ENCODE results near the gene SBNO1.
"Not testable (repeated sequence)": the region's sequence is repeated elsewhere in the genome, so short reads cannot be mapped to it uniquely, and the experiment has no call there.

The SBNO1 gene

DNA sequence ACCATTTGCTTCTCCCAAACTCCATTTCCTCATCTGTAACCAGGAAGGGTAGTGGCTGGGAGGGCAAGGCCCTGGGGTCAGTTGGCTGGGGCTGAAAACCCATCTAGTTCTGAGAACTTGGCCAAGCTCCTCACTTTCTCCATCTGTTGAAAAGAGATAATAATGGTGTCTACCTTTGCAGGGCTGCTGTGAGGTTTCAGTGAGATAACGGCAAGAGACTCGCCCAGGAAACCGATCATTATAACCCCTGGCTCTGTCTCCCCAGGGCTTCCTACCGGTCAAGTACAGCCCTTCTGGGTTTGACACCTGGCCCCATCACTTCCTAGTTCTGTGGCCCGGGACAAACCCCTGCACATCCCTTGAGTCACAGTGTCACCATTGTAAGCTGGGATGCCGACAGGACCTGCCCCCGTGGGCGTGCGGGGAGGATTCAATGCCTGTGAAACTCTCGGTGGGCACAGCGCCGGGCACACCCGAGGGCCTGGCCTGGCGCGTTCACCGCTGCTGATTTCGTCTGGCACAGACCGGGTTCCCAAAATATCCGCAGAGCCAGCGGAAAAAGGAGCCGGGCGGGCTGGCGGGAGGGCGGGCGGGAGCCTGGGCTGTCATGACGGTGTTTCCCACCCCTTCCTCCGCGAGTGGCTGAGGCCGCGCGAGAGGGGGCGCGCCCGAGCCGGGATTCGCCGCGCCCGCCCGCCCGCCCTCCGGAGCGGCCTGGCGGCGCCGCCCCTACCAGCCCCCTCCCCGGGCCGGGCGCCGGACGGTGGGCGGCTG, 23.7 kb upstream of the SBNO1 start:
- TF ChIP-seq, protein P1, sequence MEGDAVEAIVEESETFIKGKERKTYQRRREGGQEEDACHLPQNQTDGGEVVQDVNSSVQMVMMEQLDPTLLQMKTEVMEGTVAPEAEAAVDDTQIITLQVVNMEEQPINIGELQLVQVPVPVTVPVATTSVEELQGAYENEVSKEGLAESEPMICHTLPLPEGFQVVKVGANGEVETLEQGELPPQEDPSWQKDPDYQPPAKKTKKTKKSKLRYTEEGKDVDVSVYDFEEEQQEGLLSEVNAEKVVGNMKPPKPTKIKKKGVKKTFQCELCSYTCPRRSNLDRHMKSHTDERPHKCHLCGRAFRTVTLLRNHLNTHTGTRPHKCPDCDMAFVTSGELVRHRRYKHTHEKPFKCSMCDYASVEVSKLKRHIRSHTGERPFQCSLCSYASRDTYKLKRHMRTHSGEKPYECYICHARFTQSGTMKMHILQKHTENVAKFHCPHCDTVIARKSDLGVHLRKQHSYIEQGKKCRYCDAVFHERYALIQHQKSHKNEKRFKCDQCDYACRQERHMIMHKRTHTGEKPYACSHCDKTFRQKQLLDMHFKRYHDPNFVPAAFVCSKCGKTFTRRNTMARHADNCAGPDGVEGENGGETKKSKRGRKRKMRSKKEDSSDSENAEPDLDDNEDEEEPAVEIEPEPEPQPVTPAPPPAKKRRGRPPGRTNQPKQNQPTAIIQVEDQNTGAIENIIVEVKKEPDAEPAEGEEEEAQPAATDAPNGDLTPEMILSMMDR (IDR thresholded peaks at IDR 0.05; ENCODE audit: low read depth, low read length) = no peak
- peak; percentile 55 to 75 for DNase-seq (ENCODE audit: low read depth in 2 of 2)

DNA sequence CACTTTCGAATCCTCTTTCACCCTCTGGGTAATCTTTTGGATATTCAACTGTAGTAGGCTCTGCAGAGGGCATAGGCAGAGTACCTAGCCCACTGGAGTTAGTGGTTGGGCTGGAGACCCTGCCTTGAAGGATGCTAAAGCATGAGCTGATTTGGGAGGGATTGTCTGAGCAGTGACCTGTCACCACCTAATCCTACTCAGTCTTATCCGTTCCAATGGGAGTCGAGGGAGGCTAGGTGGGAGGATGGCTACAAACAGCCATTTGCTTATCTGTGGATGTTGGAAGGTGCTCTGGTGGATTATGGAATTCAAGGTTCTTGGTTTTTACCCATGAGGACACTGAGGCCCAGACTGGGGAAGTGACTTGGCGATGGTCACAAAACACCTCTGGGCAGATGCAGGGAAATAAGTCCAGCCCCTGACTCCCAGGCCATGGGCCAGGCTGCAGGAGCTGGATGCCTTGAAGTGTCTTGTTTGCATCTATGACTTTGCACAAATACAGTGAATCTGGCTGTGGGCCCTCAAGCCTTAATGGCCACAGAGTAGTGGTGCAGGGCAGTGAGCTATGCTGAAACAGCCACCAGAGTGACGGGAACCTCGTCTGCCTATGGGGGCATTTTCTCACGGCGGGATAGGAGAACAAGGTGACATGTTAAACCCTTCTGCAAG, 23.0 kb upstream of the SBNO1 start:
- peak overlapping the region; percentile 52 to 64 for H3K4me3 ChIP-seq (replicated peaks in 1 of 2; ENCODE audit: low read depth in 2 of 2, low read length in 2 of 2)
- no peak for DNase-seq (ENCODE audit: low read depth in 2 of 2)
- TF ChIP-seq, protein P1 (IDR thresholded peaks at IDR 0.05; ENCODE audit: low read depth, low read length) = no peak

More for the DNA sequence above, 23.7 kb upstream of the SBNO1 start:
- peak overlapping the region; percentile 52 to 64 for H3K4me3 ChIP-seq (replicated peaks in 1 of 2; ENCODE audit: low read depth in 2 of 2, low read length in 2 of 2)

DNA sequence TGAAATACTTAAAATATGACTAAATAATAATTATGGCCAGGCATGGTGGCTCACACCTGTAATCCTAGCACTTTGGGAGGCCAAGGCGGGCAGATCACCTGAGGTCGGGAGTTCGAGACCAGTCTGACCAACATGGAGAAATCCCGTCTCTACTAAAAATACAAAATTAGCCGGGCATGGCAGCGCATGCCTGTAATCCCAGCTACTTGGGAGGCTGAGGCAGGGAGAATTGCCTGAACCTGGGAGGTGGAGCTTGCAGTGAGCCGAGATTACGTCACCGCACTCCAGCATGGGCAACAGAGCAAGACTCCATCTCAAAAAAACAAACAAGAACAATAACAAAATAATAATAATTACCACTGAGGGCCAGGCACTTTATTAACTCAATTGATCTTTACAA, 20.9 kb upstream of the SBNO1 start:
- DNase-seq (ENCODE audit: low read depth in 2 of 2); H3K4me3 ChIP-seq (replicated peaks in 1 of 2; ENCODE audit: low read depth in 2 of 2, low read length in 2 of 2): not testable (repeated sequence)

DNA sequence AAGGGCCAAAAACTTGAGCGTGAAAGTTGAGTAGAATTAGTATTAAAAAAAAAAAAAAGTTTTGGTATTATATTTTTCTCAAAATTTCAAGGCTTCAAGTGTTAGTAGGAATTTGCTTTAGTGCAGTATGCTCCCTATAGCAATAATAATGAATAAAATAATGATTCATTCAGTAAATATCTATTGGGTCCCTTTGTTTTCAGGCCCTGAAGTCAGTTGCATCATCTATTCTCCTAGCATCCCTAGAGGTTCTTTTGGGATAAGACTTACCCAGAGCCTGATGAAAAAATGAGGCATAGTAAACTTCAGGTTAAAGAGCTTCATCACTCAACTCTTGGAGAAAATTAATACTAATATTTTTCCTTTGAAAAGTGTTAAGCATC, 20.3 kb upstream of the SBNO1 start:
- peak; percentile 65 to 87 for DNase-seq (ENCODE audit: low read depth in 2 of 2)
- peak overlapping the region; percentile 76 to 86 for H3K4me3 ChIP-seq (replicated peaks in 1 of 2; ENCODE audit: low read depth in 2 of 2, low read length in 2 of 2)
- TF ChIP-seq, protein P1 (IDR thresholded peaks at IDR 0.05; ENCODE audit: low read depth, low read length) = no peak

DNA sequence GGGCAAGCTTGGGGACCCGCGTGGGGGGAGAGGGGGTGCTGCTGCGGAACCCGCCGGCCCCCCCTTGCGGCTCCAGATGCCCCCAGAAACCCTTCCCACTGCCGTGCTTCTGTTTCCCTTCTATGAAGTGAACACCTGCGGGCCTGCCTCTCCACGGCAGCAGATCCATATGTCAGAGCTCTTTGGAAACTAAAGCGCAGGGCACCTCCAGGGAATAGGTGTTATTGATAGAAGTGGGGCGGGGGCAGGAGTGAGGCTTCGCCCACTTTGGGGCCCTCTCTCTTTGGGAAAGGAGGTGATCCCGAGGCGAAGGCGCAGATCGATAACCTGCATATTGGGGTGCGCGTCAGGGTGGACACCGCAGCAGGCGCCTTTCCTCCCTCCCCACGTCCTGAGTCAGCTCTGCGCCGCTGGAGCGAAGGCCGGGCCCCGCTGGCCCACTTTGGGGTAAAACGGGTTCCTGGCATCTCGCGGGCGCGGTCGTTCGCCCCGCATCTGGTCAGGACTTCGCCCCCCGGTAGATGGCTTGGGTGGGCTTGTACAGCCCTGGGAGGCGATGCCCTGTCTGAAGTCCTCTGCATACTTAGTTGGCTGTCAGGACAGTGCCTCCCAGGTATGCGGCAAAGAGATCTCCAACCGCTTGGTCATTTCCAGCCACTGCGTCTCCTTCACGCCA, 19.8 kb upstream of the SBNO1 start:
- peak in 1 of 2 donors; percentile 6 for DNase-seq (ENCODE audit: low read depth in 2 of 2)
- TF ChIP-seq, protein P1 (IDR thresholded peaks at IDR 0.05; ENCODE audit: low read depth, low read length) = no peak
- H3K4me3 ChIP-seq (replicated peaks in 1 of 2; ENCODE audit: low read depth in 2 of 2, low read length in 2 of 2) = peak overlapping the region; percentile 76 to 86

DNA sequence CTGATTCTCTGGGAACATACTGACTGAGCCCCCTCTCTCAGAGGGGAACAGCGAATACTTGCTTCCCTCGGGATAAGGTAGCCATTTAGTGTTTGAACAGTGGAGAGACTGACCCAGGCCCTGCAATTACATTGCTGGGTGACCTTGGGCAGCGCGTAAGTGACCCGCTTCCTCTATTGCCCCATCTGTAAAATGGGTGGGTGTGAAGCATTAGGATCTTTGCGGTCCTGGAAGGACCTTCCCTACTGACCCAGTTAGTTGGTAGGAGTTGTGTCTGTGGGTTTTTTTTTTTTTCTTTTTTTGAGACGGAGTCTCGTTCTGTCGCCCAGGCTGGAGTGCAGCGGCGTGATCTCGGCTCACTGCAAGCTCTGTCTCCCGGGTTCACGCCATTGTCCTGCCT, 18.0 kb upstream of the SBNO1 start:
- DNase-seq (ENCODE audit: low read depth in 2 of 2) = no peak
- H3K4me3 ChIP-seq (replicated peaks in 1 of 2; ENCODE audit: low read depth in 2 of 2, low read length in 2 of 2) = no peak overlapping the region
- TF ChIP-seq, protein P1 (IDR thresholded peaks at IDR 0.05; ENCODE audit: low read depth, low read length) = no peak

DNA sequence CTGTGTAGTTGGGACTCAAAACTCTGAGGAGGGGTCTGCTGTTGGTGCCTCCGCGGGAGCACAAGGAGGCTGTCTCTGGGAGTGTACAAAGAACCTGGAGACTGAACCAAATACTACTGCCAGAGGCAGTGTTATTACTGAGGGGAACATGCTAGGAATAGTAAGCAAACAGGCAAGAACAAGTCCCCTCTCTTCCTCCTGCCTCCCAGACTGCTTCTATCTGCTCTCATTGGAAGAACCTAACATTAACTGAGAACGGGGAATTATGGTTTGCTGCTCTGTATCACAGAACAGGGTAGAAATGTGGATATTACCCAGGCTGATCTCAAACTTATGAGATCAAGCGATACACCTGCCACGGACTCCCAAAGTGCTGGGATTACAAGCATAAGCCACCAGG, 14.7 kb upstream of the SBNO1 start:
- TF ChIP-seq, protein P1 (IDR thresholded peaks at IDR 0.05; ENCODE audit: low read depth, low read length) = no peak
- no peak for DNase-seq (ENCODE audit: low read depth in 2 of 2)
- no peak overlapping the region for H3K4me3 ChIP-seq (replicated peaks in 1 of 2; ENCODE audit: low read depth in 2 of 2, low read length in 2 of 2)

DNA sequence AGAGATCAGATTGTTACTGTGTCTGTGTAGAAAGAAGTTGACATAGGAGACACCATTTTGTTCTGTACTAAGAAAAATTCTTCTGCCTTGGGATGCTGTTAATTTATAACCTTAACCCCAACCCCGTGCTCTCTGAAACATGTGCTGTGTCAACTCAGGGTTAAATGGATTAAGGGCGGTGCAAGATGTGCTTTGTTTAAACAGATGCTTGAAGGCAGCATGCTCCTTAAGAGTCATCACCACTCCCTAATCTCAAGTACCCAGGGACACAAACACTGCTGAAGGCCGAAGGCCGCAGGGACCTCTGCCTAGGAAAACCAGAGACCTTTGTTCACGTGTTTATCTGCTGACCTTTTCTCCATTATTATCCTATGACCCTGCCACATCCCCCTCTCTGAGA, 7.8 kb upstream of the SBNO1 start:
- not testable (repeated sequence) for H3K4me3 ChIP-seq (replicated peaks in 1 of 2; ENCODE audit: low read depth in 2 of 2, low read length in 2 of 2); DNase-seq (ENCODE audit: low read depth in 2 of 2)

DNA sequence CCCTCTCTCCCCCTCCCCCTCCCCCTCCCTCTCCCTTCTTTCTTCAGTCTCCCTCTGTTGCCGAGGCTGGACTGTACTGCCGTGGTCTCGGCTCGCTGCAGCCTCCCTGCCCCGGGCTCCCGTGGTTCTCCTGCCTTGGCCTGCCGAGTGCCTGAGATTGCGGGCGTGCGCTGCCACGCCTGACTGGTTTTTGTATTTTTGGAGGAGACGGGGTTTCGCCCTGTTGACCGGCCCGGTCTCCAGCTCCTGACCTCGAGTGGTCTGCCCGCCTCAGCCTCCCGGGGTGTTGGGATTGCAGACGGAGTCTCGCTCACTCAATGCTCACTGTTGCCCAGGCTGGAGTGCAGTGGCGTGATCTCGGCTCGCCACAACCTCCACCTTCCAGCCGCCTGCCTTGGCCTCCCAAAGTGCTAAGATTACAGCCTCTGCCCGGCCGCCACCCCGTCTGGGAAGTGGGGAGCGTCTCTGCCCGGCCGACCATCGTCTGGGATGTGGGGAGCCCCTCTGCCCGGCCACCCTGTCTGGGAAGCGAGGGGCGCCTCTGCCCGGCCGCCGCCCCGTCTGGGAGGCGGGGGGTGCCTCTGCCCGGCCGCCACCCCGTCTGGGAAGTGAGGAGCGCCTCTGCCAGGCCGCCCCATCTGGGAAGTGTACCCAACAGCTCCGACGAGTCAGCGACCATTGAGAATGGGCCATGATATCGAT, 7.2 kb upstream of the SBNO1 start:
- H3K4me3 ChIP-seq (replicated peaks in 1 of 2; ENCODE audit: low read depth in 2 of 2, low read length in 2 of 2); DNase-seq (ENCODE audit: low read depth in 2 of 2): not testable (repeated sequence)

Measured in cardiac fibroblast (primary cell).